ENCODE measurements around the gene KSR2. TPM values are rescaled to one million over a fixed set of nuclear protein-coding genes. Genes with fewer than 3 reads are reported as not detected.

Gene KSR2
- total RNA-seq, 1 donor from 2014 or later = not detected

DNA sequence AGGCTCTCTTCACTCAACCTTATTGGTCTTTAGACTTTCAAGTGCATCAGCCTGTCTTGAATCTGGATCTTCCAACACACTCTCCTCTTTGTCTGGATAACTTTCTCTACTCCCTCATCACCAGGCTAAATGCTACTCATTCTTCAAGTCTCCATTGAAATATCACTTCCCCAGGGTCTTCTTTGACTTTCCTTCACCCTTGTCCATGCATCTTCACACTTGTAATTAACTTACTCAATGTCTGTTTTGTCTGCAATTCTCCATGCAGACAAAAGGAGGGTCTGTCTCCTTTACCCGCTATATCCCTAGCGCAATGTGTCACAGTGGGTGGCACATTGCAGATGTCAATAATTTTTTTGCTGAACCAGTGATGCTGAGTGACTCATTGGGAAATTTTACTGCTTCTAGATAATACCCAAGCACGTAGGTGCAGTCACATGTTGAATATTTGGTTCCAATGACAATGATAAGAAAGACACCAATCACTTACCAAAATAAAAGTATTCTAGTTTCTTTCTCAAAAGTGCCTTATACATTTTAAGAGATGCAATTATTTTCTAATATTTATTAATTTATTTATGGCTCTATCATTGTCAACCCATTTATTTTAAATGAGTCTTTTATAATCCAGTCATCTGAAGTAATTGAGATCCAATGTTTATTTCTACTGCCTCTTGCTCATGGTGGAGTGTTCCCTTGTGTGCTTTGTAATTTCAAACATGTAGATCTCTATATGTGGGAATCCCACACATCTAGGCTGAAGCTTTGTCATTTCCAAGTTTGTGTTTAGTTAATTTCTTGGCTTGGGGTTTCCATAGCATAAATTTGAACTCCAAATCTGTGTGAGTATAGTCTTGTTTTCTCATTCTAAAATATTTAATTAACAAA lies 26.0 kb upstream of the KSR2 start:
- no peak overlapping the region for H3K27ac ChIP-seq (replicated peaks)
- no peak overlapping the region for H3K4me3 ChIP-seq
- peaks cover 16% of the 10 kb centered on the region for H3K9me3 ChIP-seq (replicated peaks)
- peaks cover 22% of the 10 kb centered on the region for H3K27me3 ChIP-seq (ENCODE audit: low read depth)
- no peak for DNase-seq
- intact Hi-C loops (cut with micrococcal nuclease) = no loop called here
- no peaks in the 10 kb centered on the region for H3K4me1 ChIP-seq
- TF ChIP-seq, protein P1, sequence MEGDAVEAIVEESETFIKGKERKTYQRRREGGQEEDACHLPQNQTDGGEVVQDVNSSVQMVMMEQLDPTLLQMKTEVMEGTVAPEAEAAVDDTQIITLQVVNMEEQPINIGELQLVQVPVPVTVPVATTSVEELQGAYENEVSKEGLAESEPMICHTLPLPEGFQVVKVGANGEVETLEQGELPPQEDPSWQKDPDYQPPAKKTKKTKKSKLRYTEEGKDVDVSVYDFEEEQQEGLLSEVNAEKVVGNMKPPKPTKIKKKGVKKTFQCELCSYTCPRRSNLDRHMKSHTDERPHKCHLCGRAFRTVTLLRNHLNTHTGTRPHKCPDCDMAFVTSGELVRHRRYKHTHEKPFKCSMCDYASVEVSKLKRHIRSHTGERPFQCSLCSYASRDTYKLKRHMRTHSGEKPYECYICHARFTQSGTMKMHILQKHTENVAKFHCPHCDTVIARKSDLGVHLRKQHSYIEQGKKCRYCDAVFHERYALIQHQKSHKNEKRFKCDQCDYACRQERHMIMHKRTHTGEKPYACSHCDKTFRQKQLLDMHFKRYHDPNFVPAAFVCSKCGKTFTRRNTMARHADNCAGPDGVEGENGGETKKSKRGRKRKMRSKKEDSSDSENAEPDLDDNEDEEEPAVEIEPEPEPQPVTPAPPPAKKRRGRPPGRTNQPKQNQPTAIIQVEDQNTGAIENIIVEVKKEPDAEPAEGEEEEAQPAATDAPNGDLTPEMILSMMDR (IDR thresholded peaks at IDR 0.05; ENCODE audit: borderline replicate concordance) = no peak
- no peaks in the 10 kb centered on the region for H3K36me3 ChIP-seq

DNA sequence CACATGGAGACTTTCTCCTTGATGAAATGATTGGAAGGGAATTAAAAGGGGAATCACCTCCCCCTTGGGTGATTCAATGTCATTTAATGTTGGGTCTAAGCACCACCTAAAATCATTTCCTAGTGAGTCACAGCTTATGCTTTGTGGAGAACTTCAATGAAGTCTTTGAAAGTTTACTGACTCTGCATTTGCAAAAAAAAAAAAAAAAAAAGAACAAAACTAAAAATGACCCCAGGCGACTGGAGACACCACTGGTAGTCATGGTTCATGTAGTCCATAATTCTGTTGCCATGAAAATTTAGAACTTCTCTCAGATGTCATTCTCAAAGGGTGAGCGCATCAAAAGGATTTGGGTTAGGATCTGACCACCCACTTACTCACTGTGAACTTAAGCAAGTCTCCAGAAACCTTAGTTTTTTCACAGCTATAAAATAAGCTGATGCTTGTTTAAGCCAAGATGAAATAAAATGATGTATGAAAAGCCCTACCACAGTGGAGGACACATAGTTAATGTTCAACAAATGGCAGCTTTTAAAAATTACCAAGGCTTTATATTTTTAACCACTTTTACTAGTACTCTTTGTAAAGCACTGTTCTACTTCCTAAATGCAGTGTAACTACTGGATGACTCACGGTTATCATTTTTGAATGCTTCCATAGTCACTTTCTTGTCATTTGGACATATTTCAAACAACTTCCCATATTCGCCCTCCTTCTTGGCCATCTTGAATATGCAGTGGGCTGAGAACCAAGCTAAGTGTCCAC lies 18.1 kb upstream of the KSR2 start:
- H3K27ac ChIP-seq (replicated peaks) = no peak overlapping the region
- H3K36me3 ChIP-seq = no peaks in the 10 kb centered on the region
- TF ChIP-seq, protein P1 (IDR thresholded peaks at IDR 0.05; ENCODE audit: borderline replicate concordance) = no peak
- no peaks in the 10 kb centered on the region for H3K4me1 ChIP-seq
- peaks cover 3% of the 10 kb centered on the region for H3K9me3 ChIP-seq (replicated peaks)
- H3K27me3 ChIP-seq (ENCODE audit: low read depth) = peaks cover 39% of the 10 kb centered on the region
- intact Hi-C loops (cut with micrococcal nuclease) = no loop called here
- no peak for DNase-seq
- no peak overlapping the region for H3K4me3 ChIP-seq

DNA sequence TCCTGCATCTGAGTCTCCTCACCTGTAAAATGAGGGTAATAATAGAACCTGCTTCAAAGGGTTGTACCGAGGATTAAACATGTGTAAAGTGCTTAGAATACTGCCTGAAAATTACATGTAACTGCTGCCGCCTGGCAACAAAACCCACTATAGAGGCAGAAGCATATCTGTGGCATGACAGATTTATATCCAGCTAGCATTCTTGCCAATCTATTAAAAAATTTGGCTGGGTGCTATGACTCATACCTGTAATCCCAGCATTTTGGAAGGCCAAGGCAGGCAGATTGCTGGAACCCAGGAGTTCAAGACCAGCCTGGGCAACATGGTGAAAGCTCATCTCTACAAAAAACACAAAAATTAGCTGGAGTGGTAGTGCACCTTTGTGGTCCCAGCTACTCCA lies 16.4 kb upstream of the KSR2 start:
- intact Hi-C loops (cut with micrococcal nuclease) = no loop called here

DNA sequence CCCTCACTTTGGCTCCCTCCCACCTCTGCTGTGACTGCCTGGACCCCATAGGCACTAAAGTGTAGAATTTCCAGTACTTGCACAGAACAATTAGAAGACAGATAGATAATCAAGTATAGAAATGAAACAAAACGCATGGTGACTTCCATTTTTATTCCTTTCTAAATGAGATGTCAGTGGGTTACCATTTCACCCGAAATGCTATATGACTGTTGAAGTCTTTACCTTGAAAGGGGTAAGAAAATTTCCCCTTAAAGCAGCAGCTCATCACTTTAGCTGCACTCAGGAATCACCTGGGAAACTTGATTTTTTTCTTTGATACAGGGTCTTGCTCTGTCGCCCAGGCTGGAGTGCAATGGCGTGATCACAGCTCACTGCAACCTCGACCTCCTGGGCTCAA lies 12.5 kb upstream of the KSR2 start:
- H3K4me3 ChIP-seq = no peak overlapping the region
- H3K27me3 ChIP-seq (ENCODE audit: low read depth) = peaks cover 47% of the 10 kb centered on the region

More for the DNA sequence above, 16.4 kb upstream of the KSR2 start:
- Histone ChIP-seq H3K36me3 (no peaks in the 10 kb centered on the region), H3K4me3 (no peak overlapping the region), H3K27ac (replicated peaks) (no peak overlapping the region), H3K27me3 (ENCODE audit: low read depth) (peaks cover 44% of the 10 kb centered on the region), H3K9me3 (replicated peaks) (peaks cover 3% of the 10 kb centered on the region), H3K4me1 (no peaks in the 10 kb centered on the region)
- TF ChIP-seq, protein P1 (IDR thresholded peaks at IDR 0.05; ENCODE audit: borderline replicate concordance) = no peak
- DNase-seq = no peak

DNA sequence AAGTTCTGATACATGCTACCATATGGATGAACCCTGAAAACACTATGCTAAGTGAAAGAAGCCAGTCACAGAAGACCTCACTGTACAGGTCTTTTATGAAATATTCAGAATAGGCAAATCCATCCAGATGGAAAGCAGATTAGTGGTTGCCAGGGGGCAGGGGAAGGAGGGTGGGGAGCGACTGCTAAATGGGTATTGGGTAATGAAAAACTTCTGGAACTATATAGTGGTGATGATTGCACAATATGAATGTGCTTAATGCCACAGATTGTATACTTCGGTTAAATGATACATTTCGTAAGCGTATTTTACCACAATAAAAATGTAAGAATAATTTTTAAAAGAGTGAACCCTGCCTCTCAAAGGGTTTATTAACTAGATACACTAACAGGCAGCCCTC lies 11.8 kb upstream of the KSR2 start:
- no peaks in the 10 kb centered on the region for H3K36me3 ChIP-seq
- no peak for DNase-seq
- intact Hi-C loops (cut with micrococcal nuclease) = no loop called here
- TF ChIP-seq, protein P1 (IDR thresholded peaks at IDR 0.05; ENCODE audit: borderline replicate concordance) = no peak
- H3K27me3 ChIP-seq (ENCODE audit: low read depth) = peaks cover 45% of the 10 kb centered on the region
- no peak overlapping the region for H3K27ac ChIP-seq (replicated peaks)
- H3K4me3 ChIP-seq = no peak overlapping the region
- H3K4me1 ChIP-seq = no peaks in the 10 kb centered on the region
- H3K9me3 ChIP-seq (replicated peaks) = no peaks in the 10 kb centered on the region

More for the DNA sequence above, 12.5 kb upstream of the KSR2 start:
- TF ChIP-seq, protein P1 (IDR thresholded peaks at IDR 0.05; ENCODE audit: borderline replicate concordance) = no peak
- intact Hi-C loops (cut with micrococcal nuclease) = no loop called here
- H3K9me3 ChIP-seq (replicated peaks) = no peaks in the 10 kb centered on the region
- no peak overlapping the region for H3K27ac ChIP-seq (replicated peaks)
- H3K36me3 ChIP-seq = no peaks in the 10 kb centered on the region
- no peak for DNase-seq
- no peaks in the 10 kb centered on the region for H3K4me1 ChIP-seq
